ENCODE data around the gene IRF8. TPM values are rescaled to one million over a fixed set of nuclear protein-coding genes. Genes with fewer than 3 reads are reported as not detected.

IRF8 gene
- total RNA-seq, 1 experiment from 2014 or later = 0.28 TPM

- DNase-seq = no peak
- Histone ChIP-seq H3K9ac (ENCODE audit: extremely low read depth, insufficient read length, low read length) (no peak overlapping the region), H3K23ac (ENCODE audit: insufficient read length, low read depth, low read length) (no peak overlapping the region), H3K23me2 (ENCODE audit: insufficient read length, low read depth, low read length, poor library complexity, severe bottlenecking) (no peaks in the 10 kb centered on the region), H2BK15ac (ENCODE audit: low read depth, low read length) (no peak overlapping the region), H3K14ac (ENCODE audit: insufficient read depth, low read length) (no peak overlapping the region), H2BK20ac (ENCODE audit: low read depth, low read length, poor library complexity, severe bottlenecking) (no peak overlapping the region), H2BK12ac (ENCODE audit: insufficient read length, low read depth, low read length) (no peak overlapping the region), H2AK5ac (ENCODE audit: insufficient read length, low read length) (no peak overlapping the region), H2BK5ac (ENCODE audit: insufficient read length, low read length) (no peak overlapping the region), H2AFZ (ENCODE audit: low read length) (no peak overlapping the region), H3K4me2 (ENCODE audit: insufficient read depth, insufficient read length, low read length) (no peak overlapping the region), H4K5ac (ENCODE audit: insufficient read length, low read depth, low read length) (no peak overlapping the region), H3K4ac (ENCODE audit: low read depth, low read length) (no peak overlapping the region), H3K9me3 (ENCODE audit: control insufficient read depth, low read depth, low read length) (no peaks in the 10 kb centered on the region), H2BK120ac (ENCODE audit: low read depth, low read length, poor library complexity, severe bottlenecking) (no peak overlapping the region), H3K27me3 (ENCODE audit: insufficient read depth, low read length) (no peaks in the 10 kb centered on the region), H3K79me1 (ENCODE audit: insufficient read depth, low read depth, low read length, poor library complexity, severe bottlenecking) (no peaks in the 10 kb centered on the region), H4K8ac (replicated peaks; ENCODE audit: insufficient read length, low read depth, low read length) (no peak overlapping the region), H3T11ph (ENCODE audit: low read length) (no peak overlapping the region), H3K56ac (ENCODE audit: insufficient read length, low read depth, low read length) (no peak overlapping the region), H3K27ac (ENCODE audit: insufficient read length, low read depth, low read length) (no peak overlapping the region), H4K20me1 (ENCODE audit: control insufficient read depth, insufficient read depth, insufficient read length) (no peaks in the 10 kb centered on the region), H4K91ac (ENCODE audit: insufficient read length, low read depth, low read length) (no peak overlapping the region), H3K4me1 (ENCODE audit: insufficient read depth, low read length) (no peaks in the 10 kb centered on the region), H3K18ac (ENCODE audit: insufficient read length, low read depth, low read length) (no peak overlapping the region), H3K79me2 (ENCODE audit: insufficient read depth, low read length) (no peaks in the 10 kb centered on the region)
- peak; percentile 22; the same call in 1 of the 3 replicates for TF ChIP-seq CTCF (conservative IDR thresholded peaks at IDR 0.05)
- Mint-ChIP-seq H3K36me3 (ENCODE audit: insufficient read depth in 1 of 3, low read depth in 3 of 3) (no peaks in the 10 kb centered on the region; a peak in 1 of 7 replicates), H3K4me3 (no peak overlapping the region), H3K9me3 (no peaks in the 10 kb centered on the region; a peak in 2 of 5 replicates), H3K27me3 (ENCODE audit: low read depth) (peaks cover 25% of the 10 kb centered on the region), H3K4me1 (no peaks in the 10 kb centered on the region), H3K27ac (no peak overlapping the region)
- WGBS (ENCODE audit: extremely low coverage, insufficient read length, low lambda C conversion rate) = no CpG with 5 or more reads among the region's 7 CpGs
These were observed 39.2 kb upstream of the IRF8 start for GRCh38 chr16:85859818-85860125.

Measured in H9 (cell line).